Lung (tissue), 12 donors: ENCODE data around the gene RAP1GDS1. TPM values are rescaled to one million over a fixed set of nuclear protein-coding genes. Genes with fewer than 3 reads are reported as not detected.

Source experiments
- ATAC-seq: fragments of 200-7000 bp; cut with Tn5 transposase; one replicate; pipeline ENCODE4 v1.9.1; 2020; ENCODE audit warnings: moderate number of reproducible peaks; ENCODE audit not compliant: insufficient read depth, low FRiP score
- DNase-seq, 3 donors: peaks; one replicate each; pipeline ENCODE4 v3.0.0-alpha.2; 2013 to 2017
- H3K27ac ChIP-seq, 2 donors: one replicate each; pipeline ENCODE4 v1.5.1; 2013; ENCODE audit warnings: mild to moderate bottlenecking in 2 of 2, moderate library complexity in 2 of 2, control low read depth in 1 of 2, inconsistent platforms in 1 of 2, low read depth in 1 of 2, low read length in 1 of 2
- H3K27me3 ChIP-seq, 3 donors: one replicate each; pipeline ENCODE4 v1.5.1; 2013; ENCODE audit warnings: low read length in 2 of 3; ENCODE audit not compliant: control insufficient read depth in 3 of 3, insufficient read depth in 3 of 3
- H3K36me3 ChIP-seq, 4 donors: one replicate each; pipeline ENCODE4 v1.5.1; 2013; ENCODE audit warnings: low read length in 4 of 4, mild to moderate bottlenecking in 1 of 4, moderate library complexity in 1 of 4; ENCODE audit not compliant: control insufficient read depth in 4 of 4, insufficient read depth in 4 of 4
- H3K4me1 ChIP-seq, 5 donors: one replicate each; pipeline ENCODE4 v1.5.1; 2013; ENCODE audit warnings: low read length in 5 of 5, mild to moderate bottlenecking in 2 of 5, moderate library complexity in 1 of 5; ENCODE audit not compliant: control insufficient read depth in 5 of 5, insufficient read depth in 5 of 5
- H3K4me3 ChIP-seq: one replicate; pipeline ENCODE4 v1.5.1; 2013; ENCODE audit warnings: mild to moderate bottlenecking, control low read depth, moderate library complexity
- H3K9ac ChIP-seq, 2 donors: one replicate each; pipeline ENCODE4 v1.5.1; 2013; ENCODE audit warnings: low read length in 2 of 2, control low read depth in 1 of 2; ENCODE audit not compliant: insufficient read depth in 1 of 2
- H3K9me3 ChIP-seq, 4 donors: one replicate each; pipeline ENCODE4 v1.5.1; 2013; ENCODE audit warnings: low read length in 3 of 4, mild to moderate bottlenecking in 1 of 4, moderate library complexity in 1 of 4; ENCODE audit not compliant: control insufficient read depth in 4 of 4, insufficient read depth in 3 of 4
- WGBS, 2 donors: extraction: QIAGEN DNeasy Blood & Tissue Kit; methylation state at CpG; one replicate each; pipeline ENCODE4 v1.1.7; 2013; 5-methylcytosine and 5-hydroxymethylcytosine counted together
- polyA plus RNA-seq, 2 donors: library from polyadenylated mRNA; stranded (reverse); fragments of 200-250 nt; gene quantifications; one replicate each; pipeline ENCODE4 v1.2.1, GENCODE V29; 2013
- total RNA-seq, 2 donors: library from RNA; depleted of rRNA in 1 of 2; stranded (reverse); fragments of >200 nt in 1 of 2; gene quantifications; one replicate each; pipeline ENCODE4 v1.2.1, GENCODE V29; 2014 to 2021
- TF ChIP-seq, protein P1 (sequence below): IDR thresholded peaks from 2 replicates; pipeline ENCODE4 v1.5.1; 2012; ENCODE audit warnings: mild to moderate bottlenecking; ENCODE audit errors: control extremely low read depth, extremely low read depth
- donor health status: control.
- donor health status: control.
- donor health status: Bipolar disorder and iron deficiency.
- donor health status: healthy.
- donor health status: DM: yes; HTN: yes; CAD: no.

Gene RAP1GDS1
- total and polyA plus RNA-seq, 4 donors = 12.3 to 41.6 (median 26.5) TPM

DNA sequence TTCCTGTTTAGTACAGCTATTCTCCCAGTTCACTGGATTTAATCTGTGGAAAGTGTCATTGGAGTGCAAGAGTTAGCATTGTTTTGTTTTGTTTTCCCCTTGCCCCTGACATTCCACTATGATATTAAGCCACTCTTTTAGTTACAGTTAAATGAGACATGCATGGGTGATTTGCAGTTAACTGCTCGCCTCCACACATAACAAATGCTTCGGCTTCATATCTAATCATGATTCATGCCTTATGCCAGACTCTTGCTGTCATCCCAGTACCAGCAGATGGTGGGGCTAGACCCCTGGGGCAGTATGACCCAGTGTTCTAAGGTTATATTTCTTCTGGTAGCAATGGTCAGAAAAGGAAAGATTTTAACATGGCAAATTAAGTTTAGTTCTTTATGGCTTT is 80.1 kb downstream of the RAP1GDS1 start:
- Histone ChIP-seq H3K27me3 (no peaks in the 10 kb centered on the region), H3K9ac (no peak overlapping the region), H3K36me3 (peaks cover 0 to 4% (median 3%) of the 10 kb centered on the region in 4 donors), H3K4me3 (no peak overlapping the region), H3K9me3 (peaks cover 0 to 3% (median 0%) of the 10 kb centered on the region in 4 donors), H3K4me1 (peaks cover 0 to 2% (median 0%) of the 10 kb centered on the region in 5 donors), H3K27ac (no peak overlapping the region)
- WGBS, 2 donors = 95 to 97% methylated on average over 2 of the region's 2 CpGs
- ATAC-seq (no peak), DNase-seq (no peak)
- TF ChIP-seq, protein P1, sequence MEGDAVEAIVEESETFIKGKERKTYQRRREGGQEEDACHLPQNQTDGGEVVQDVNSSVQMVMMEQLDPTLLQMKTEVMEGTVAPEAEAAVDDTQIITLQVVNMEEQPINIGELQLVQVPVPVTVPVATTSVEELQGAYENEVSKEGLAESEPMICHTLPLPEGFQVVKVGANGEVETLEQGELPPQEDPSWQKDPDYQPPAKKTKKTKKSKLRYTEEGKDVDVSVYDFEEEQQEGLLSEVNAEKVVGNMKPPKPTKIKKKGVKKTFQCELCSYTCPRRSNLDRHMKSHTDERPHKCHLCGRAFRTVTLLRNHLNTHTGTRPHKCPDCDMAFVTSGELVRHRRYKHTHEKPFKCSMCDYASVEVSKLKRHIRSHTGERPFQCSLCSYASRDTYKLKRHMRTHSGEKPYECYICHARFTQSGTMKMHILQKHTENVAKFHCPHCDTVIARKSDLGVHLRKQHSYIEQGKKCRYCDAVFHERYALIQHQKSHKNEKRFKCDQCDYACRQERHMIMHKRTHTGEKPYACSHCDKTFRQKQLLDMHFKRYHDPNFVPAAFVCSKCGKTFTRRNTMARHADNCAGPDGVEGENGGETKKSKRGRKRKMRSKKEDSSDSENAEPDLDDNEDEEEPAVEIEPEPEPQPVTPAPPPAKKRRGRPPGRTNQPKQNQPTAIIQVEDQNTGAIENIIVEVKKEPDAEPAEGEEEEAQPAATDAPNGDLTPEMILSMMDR = no peak

- ATAC-seq (no peak), DNase-seq (no peak)
- Histone ChIP-seq H3K4me1 (peaks cover 0 to 2% (median 0%) of the 10 kb centered on the region in 5 donors), H3K9me3 (peaks cover 0 to 3% (median 0%) of the 10 kb centered on the region in 4 donors), H3K4me3 (no peak overlapping the region), H3K36me3 (peaks cover 0 to 6% (median 3%) of the 10 kb centered on the region in 4 donors), H3K27me3 (no peaks in the 10 kb centered on the region), H3K9ac (no peak overlapping the region), H3K27ac (no peak overlapping the region)
- TF ChIP-seq, protein P1 = no peak
- WGBS, 2 donors = 83 to 88% methylated on average over 4 of the region's 4 CpGs
These were observed 82.4 kb downstream of the RAP1GDS1 start for GRCh38 chr4:98343626-98344025.

DNA sequence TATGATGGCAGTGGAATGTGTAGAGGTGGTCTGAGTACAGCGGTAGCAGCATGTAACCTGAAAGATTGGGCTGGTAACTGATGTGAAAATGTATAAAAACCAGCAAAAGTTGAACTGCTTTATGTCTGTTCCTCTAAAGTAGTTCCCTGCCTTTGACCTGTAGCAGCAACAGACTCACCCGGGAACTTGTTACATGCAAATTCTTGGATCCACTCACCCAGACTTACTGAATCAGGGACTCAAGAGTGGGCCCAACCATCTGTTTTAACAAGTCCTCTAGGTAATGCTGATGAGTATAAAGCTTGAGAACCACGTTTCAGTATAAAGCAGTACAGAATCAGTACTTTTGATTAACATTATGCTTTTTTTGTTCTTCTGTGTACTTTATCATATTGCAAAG is 84.7 kb downstream of the RAP1GDS1 start:
- no peak for DNase-seq
- 74 to 86% methylated on average over 3 of the region's 3 CpGs for WGBS, 2 donors

More for the DNA sequence above, 84.7 kb downstream of the RAP1GDS1 start:
- TF ChIP-seq, protein P1 = no peak
- no peak overlapping the region for H3K9ac ChIP-seq
- no peak overlapping the region for H3K4me3 ChIP-seq
- peaks cover 0 to 2% (median 0%) of the 10 kb centered on the region in 5 donors for H3K4me1 ChIP-seq
- no peak overlapping the region for H3K27ac ChIP-seq
- ATAC-seq = no peak
- peaks cover 0 to 6% (median 3%) of the 10 kb centered on the region in 4 donors for H3K36me3 ChIP-seq
- H3K9me3 ChIP-seq = no peaks in the 10 kb centered on the region
- H3K27me3 ChIP-seq = no peaks in the 10 kb centered on the region
